A549 (cell line): ENCODE results near the gene HECTD4. TPM values are rescaled to one million over a fixed set of nuclear protein-coding genes. Genes with fewer than 3 reads are reported as not detected.

Experiments
- ATAC-seq, 2 experiments: fragments of 200-7000 bp in 1 of 2; fragments of >200 bp in 1 of 2; cut with Nextera tagmentation in 1 of 2; cut with Tn5 transposase in 1 of 2; 3 replicates each; pipeline versions ENCODE4 v1.8.0 to v1.9.1; 2018 to 2020; ENCODE audit warnings: mild to moderate bottlenecking in 1 of 2, moderate library complexity in 1 of 2
- CTCF ChIA-PET: fragments of 300-600 bp; sonication (Branson Sonifier 250); formaldehyde crosslinking; extraction: SDS; loops from one replicate; lab custom pipeline; 2021; ENCODE audit warnings: antibody characterized with exemption, inconsistent platforms; lab: Yijun Ruan, JAX
- POLR2A ChIA-PET: fragments of 350-600 bp; formaldehyde crosslinking; extraction: SDS; loops from one replicate; lab custom pipeline; 2021; ENCODE audit warnings: antibody characterized with exemption, inconsistent platforms; lab: Yijun Ruan, JAX
- DNase-seq, 2 experiments: peaks; one replicate each; pipeline versions ENCODE4 v3.0.0 to v3.0.0-alpha.2; 2011 to 2016; ENCODE audit warnings: low read depth in 1 of 2, low spot score in 1 of 2
- FAIRE-seq: peaks from 2 replicates; lab custom pipeline; 2011; peaks lifted over from hg19 to GRCh38; lab: Jason Lieb, UNC
- H3K27ac ChIP-seq, 2 experiments: fragments of >200 bp; sonication (Bioruptor Twin); formaldehyde crosslinking; 3 replicates each; pipeline ENCODE4 v1.5.1; 2016 to 2017
- H3K4me1 ChIP-seq: fragments of >200 bp; sonication (Bioruptor Twin); formaldehyde crosslinking; 3 replicates; pipeline ENCODE4 v1.6.1; 2016
- H3K4me2 ChIP-seq: fragments of >200 bp; sonication (Bioruptor Twin); formaldehyde crosslinking; 3 replicates; pipeline ENCODE4 v1.6.1; 2016
- H3K4me3 ChIP-seq: fragments of >200 bp; sonication (Bioruptor Twin); formaldehyde crosslinking; 3 replicates; pipeline ENCODE4 v1.5.1; 2016
- H3K9me3 ChIP-seq: fragments of >200 bp; sonication (Bioruptor Twin); formaldehyde crosslinking; 3 replicates; pipeline ENCODE4 v1.6.1; 2016
- CBX2 ChIP-seq: fragments of 200-600 bp; sonication (generic); IDR thresholded peaks from 2 replicates; pipeline ENCODE4 v1.6.1; 2016; ENCODE audit warnings: low read depth, mild to moderate bottlenecking, borderline replicate concordance
- CBX8 ChIP-seq: fragments of 200-600 bp; sonication (generic); IDR thresholded peaks from 2 replicates; pipeline ENCODE4 v1.6.1; 2016
- CEBPB ChIP-seq, 2 experiments: fragments of >200 bp in 1 of 2; sonication (Bioruptor Twin) in 1 of 2; formaldehyde crosslinking in 1 of 2; IDR thresholded peaks; 2 replicates each; pipeline ENCODE4 v1.6.1; 2012 to 2016
- FOSL2 ChIP-seq, 2 experiments: fragments of 450-650 bp in 1 of 2; fragments of >200 bp in 1 of 2; sonication (Bioruptor Twin) in 1 of 2; formaldehyde crosslinking; IDR thresholded peaks; 2 replicates each; pipeline versions ENCODE4 v1.5.0 to v1.6.1; 2016 to 2020; ENCODE audit warnings: mild to moderate bottlenecking in 1 of 2, moderate library complexity in 1 of 2
- HOXA7 ChIP-seq: fragments of 250-450 bp; sonication (Bioruptor Pico); IDR thresholded peaks from 2 replicates; pipeline ENCODE4 v1.5.0; 2020; ENCODE audit warnings: mild to moderate bottlenecking, moderate library complexity
- HOXB13 ChIP-seq: fragments of 250-450 bp; sonication (Bioruptor Pico); IDR thresholded peaks from 2 replicates; pipeline ENCODE4 v1.5.0; 2020; ENCODE audit warnings: low read depth, mild to moderate bottlenecking, moderate library complexity
- HOXB5 ChIP-seq: fragments of 250-450 bp; sonication (Bioruptor Pico); IDR thresholded peaks from 2 replicates; pipeline ENCODE4 v1.5.0; 2020; ENCODE audit warnings: mild to moderate bottlenecking, moderate library complexity
- JUNB ChIP-seq: fragments of >200 bp; sonication (Bioruptor Twin); formaldehyde crosslinking; IDR thresholded peaks from 2 replicates; pipeline ENCODE4 v1.6.1; 2016
- RCOR1 ChIP-seq: fragments of 150-350 bp; IDR thresholded peaks from 2 replicates; pipeline ENCODE4 v1.6.1; 2014; ENCODE audit warnings: antibody characterized with exemption, low read length, low read depth
- RFX5 ChIP-seq: fragments of 450-650 bp; IDR thresholded peaks from 2 replicates; pipeline ENCODE4 v1.7.1; 2014; ENCODE audit warnings: antibody characterized with exemption, mild to moderate bottlenecking, moderate library complexity
- SMC3 ChIP-seq: fragments of >200 bp; sonication (Bioruptor Twin); formaldehyde crosslinking; IDR thresholded peaks from 3 replicates; pipeline ENCODE4 v1.6.1; 2018; ENCODE audit warnings: inconsistent platforms
- WGBS: methylation state at CpG from one replicate; pipeline ENCODE4 v1.1.6; 2017; ENCODE audit errors: missing lambda C conversion rate; 5-methylcytosine and 5-hydroxymethylcytosine counted together
- polyA plus RNA-seq, 4 experiments: library from polyadenylated mRNA; depleted of rRNA in 3 of 4; stranded (reverse); fragments of >200 nt; fragmentation: RNase III in 1 of 4; extraction: RNeasy Plus Mini Kit Qiagen cat#74134 plus additional on column Dnase treatment in 1 of 4; gene quantifications; 2 replicates in 3 of 4; 3 replicates in 1 of 4; pipeline ENCODE4 v1.2.3, GENCODE V29; 2011 to 2017
- TF ChIP-seq, protein P1 (sequence below): IDR thresholded peaks from 2 replicates; pipeline ENCODE4 v1.6.1; 2012
- TF ChIP-seq, protein P2 (sequence below): fragments of >200 bp; sonication (Bioruptor Twin); formaldehyde crosslinking; IDR thresholded peaks from 3 replicates; pipeline ENCODE4 v1.5.1; 2016
- TF ChIP-seq, protein P3 (sequence below): IDR thresholded peaks from 2 replicates; pipeline ENCODE4 v1.6.1; 2012
- TF ChIP-seq, protein P4 (sequence below): IDR thresholded peaks from 2 replicates; pipeline ENCODE4 v1.6.1; 2012; ENCODE audit warnings: low read depth, borderline replicate concordance
- TF ChIP-seq, protein P5 (sequence below): fragments of 150-350 bp; IDR thresholded peaks from 2 replicates; pipeline ENCODE4 v1.6.1; 2014; ENCODE audit warnings: low read depth, mild to moderate bottlenecking, low read length
- TF ChIP-seq, protein P6 (sequence below): fragments of 450-650 bp; IDR thresholded peaks from 2 replicates; pipeline ENCODE4 v1.6.1; 2014; ENCODE audit warnings: antibody characterized with exemption

The HECTD4 gene
- polyA plus RNA-seq, 2 of the 4 experiments (the other 2 are of a cell fraction): 9.9 to 14.7 TPM

DNA sequence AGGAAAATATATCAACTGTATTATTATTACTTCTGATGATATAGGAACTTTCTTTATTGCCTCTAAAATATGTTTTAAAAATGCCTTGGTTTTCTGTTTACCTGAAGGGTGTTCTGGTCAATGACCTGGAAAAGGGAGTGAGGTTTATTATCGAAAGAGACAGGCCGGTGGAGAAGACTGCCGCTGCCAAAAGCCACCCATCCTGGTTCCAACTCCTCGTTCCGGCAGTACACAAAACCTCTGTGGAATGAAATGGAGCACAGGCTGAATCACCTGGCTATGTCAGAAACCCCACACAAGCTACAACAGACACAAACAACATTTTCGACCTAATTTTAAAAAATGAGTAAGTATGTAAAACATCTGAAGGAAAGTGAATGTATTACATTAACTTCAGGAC lies 73.6 kb downstream of the HECTD4 start:
- Histone ChIP-seq H3K4me3 (no peak overlapping the region), H3K4me1 (peaks cover 1% of the 10 kb centered on the region; the same call in 1 of the 3 replicates), H3K9me3 (no peaks in the 10 kb centered on the region), H3K27ac (no peak overlapping the region), H3K4me2 (no peak overlapping the region)
- no peak for ATAC-seq
- CTCF ChIA-PET: interaction anchor here (0.7 to 2.2 kb wide), 3 partner anchors 79 to 160 kb away, joined by 3 to 6 read pairs (median 3); no protein-coding TSS in a partner anchor
- TF ChIP-seq, protein P1, sequence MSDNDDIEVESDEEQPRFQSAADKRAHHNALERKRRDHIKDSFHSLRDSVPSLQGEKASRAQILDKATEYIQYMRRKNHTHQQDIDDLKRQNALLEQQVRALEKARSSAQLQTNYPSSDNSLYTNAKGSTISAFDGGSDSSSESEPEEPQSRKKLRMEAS: no peak
- no peak for TF ChIP-seq HOXA7
- no peak for TF ChIP-seq RFX5
- TF ChIP-seq RCOR1: no peak
- POLR2A ChIA-PET: no interaction called here
- no peak for DNase-seq
- WGBS: 91% methylated on average over 6 of the region's 6 CpGs
- FAIRE-seq: no peak

DNA sequence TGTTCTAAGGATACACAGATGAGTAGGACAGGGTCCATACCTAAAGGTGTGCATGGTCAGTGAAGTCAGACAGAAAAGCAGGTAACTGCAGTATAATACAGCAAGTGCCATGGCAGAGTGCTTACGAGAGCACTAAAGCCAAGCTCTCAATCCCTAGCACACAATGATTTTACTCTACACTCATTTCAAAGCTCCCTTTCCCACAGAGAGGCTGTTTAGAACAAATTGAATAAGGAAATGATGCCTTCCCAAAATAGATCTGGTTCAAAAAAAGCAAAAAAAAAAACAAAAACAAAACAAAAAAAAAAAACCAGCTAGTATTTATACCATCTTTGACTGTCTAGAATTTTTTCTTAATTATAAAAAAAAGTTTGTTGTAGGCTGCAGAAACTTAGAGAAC lies 74.1 kb downstream of the HECTD4 start:
- Histone ChIP-seq H3K4me2 (no peak overlapping the region), H3K4me1 (peaks cover 6% of the 10 kb centered on the region; the same call in 2 of the 3 replicates), H3K9me3 (no peaks in the 10 kb centered on the region), H3K27ac (no peak overlapping the region), H3K4me3 (no peak overlapping the region)
- ChIA-PET POLR2A (no interaction called here), CTCF (interaction anchor here (0.7 to 0.8 kb wide), 2 partner anchors 80 to 160 kb away, joined by 3 read pairs; no protein-coding TSS in a partner anchor)
- TF ChIP-seq, protein P2, sequence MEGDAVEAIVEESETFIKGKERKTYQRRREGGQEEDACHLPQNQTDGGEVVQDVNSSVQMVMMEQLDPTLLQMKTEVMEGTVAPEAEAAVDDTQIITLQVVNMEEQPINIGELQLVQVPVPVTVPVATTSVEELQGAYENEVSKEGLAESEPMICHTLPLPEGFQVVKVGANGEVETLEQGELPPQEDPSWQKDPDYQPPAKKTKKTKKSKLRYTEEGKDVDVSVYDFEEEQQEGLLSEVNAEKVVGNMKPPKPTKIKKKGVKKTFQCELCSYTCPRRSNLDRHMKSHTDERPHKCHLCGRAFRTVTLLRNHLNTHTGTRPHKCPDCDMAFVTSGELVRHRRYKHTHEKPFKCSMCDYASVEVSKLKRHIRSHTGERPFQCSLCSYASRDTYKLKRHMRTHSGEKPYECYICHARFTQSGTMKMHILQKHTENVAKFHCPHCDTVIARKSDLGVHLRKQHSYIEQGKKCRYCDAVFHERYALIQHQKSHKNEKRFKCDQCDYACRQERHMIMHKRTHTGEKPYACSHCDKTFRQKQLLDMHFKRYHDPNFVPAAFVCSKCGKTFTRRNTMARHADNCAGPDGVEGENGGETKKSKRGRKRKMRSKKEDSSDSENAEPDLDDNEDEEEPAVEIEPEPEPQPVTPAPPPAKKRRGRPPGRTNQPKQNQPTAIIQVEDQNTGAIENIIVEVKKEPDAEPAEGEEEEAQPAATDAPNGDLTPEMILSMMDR: no peak
- TF ChIP-seq CEBPB (IDR thresholded peaks at IDR 0.05) (no peak), HOXB13 (CRISPR knock-in tag) (no peak), HOXB5 (no peak), SMC3 (no peak), CBX8 (no peak), FOSL2 (IDR thresholded peaks at IDR 0.05) (no peak), FOSL2 (CRISPR knock-in tag; IDR thresholded peaks at IDR 0.05) (no peak), CBX2 (no peak), JUNB (no peak)
- TF ChIP-seq, protein P3, sequence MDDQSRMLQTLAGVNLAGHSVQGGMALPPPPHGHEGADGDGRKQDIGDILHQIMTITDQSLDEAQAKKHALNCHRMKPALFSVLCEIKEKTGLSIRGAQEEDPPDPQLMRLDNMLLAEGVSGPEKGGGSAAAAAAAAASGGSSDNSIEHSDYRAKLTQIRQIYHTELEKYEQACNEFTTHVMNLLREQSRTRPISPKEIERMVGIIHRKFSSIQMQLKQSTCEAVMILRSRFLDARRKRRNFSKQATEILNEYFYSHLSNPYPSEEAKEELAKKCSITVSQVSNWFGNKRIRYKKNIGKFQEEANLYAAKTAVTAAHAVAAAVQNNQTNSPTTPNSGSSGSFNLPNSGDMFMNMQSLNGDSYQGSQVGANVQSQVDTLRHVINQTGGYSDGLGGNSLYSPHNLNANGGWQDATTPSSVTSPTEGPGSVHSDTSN: no peak
- TF ChIP-seq, protein P4, sequence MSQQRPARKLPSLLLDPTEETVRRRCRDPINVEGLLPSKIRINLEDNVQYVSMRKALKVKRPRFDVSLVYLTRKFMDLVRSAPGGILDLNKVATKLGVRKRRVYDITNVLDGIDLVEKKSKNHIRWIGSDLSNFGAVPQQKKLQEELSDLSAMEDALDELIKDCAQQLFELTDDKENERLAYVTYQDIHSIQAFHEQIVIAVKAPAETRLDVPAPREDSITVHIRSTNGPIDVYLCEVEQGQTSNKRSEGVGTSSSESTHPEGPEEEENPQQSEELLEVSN: no peak
- TF ChIP-seq, protein P5, sequence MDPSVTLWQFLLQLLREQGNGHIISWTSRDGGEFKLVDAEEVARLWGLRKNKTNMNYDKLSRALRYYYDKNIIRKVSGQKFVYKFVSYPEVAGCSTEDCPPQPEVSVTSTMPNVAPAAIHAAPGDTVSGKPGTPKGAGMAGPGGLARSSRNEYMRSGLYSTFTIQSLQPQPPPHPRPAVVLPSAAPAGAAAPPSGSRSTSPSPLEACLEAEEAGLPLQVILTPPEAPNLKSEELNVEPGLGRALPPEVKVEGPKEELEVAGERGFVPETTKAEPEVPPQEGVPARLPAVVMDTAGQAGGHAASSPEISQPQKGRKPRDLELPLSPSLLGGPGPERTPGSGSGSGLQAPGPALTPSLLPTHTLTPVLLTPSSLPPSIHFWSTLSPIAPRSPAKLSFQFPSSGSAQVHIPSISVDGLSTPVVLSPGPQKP: no peak
- TF ChIP-seq, protein P6, sequence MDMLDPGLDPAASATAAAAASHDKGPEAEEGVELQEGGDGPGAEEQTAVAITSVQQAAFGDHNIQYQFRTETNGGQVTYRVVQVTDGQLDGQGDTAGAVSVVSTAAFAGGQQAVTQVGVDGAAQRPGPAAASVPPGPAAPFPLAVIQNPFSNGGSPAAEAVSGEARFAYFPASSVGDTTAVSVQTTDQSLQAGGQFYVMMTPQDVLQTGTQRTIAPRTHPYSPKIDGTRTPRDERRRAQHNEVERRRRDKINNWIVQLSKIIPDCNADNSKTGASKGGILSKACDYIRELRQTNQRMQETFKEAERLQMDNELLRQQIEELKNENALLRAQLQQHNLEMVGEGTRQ: no peak
- DNase-seq (no peak), FAIRE-seq (no peak), ATAC-seq (no peak)
- WGBS: 94% methylated on average over 1 of the region's 1 CpG
